NCI-H2227 (cell line): ENCODE data around the gene ANKRD24.
"Not testable (repeated sequence)": the region's sequence is repeated elsewhere in the genome, so short reads cannot be mapped to it uniquely, and the experiment has no call there.

ENCODE experiments used
- DNase-seq: peaks from one replicate; lab custom pipeline; 2025; ENCODE audit not compliant: unreplicated experiment; lab: John Stamatoyannopoulos, UW

Gene ANKRD24

DNA sequence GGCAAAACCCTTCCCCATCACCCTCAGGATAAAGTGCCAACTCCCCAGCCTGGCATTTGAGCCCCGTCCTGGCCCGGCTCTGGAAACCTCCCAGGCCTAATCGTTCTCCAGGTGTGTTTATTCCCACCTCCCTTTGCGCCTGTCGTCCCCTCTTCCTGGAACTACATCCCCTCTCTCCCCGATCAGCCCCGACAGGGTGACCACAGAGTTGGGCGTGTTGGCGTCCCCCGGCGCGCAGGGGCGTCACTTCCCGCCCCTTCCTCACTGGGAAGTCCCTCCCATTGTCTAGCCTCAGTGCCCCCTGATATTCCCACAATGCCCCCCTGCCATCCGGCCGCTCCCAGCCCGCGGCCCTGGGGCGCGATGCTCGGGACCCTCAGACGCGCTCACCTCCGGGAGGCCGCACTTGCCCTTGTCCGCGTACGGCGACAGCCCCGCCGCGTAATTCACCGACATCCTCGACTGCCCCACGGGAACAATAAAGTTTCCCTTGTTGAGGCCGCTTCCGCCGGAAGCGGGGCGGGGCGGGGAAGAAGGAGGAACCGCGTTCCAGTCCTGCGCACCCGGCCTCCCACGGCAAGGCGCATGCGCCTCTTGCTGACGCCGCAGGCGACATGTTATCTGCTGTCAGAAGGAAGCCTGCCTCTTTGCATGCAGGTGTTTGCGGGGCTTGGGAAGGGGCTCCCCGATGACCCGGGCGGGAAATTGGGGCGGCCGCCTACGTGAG, at the start of gene ANKRD24, which contains the start of gene SIRT6:
TSS of gene ANKRD24 (plus strand) at position 606 of the 727 bp plus-strand sequence. CDS start 3,737 bp downstream, outside the sequence.
TSS of gene SIRT6 (minus strand) at position 480 of the 727 bp plus-strand sequence. CDS start at position 456, 24 bp downstream.
- peak; percentile 95 for DNase-seq

DNA sequence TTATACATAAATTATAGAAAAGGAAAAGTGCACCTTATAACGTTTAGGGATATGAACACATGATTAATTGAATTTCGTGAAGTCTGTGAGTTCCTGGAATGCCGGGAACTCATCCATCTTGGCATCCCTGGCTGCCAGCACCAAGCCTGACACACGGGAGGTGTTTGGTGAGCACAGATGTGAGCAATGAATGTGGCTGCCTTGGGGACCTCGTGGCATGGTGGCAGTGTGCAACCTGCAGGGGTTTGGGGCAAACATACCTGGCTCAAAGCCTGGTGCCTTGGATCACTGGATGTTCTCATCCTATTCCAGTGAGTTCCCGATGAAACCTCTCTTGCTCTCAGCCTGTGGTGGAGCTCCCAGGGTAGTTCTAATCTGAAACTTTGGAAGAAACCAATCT, 48.1 kb upstream of the ANKRD24 start:
- DNase-seq, result no peak

DNA sequence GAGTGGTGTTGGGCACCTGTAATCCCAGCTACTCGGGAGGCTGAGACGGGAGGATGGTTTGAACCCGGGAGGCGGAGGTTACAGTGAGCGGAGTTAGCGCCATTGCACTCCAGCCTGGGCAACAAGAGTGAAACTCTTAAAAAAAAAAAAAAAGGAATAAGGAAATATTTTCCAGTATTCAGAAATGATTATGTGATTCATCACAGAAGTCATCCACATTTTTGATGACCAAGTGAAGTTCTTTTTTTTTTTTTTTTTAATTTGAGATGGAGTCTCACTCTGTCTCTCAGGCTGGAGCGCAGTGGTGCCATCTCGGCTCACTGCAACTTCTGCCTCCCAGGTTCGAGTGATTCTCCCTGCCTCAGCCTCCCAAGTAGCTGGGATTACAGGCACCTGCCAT, 47.1 kb upstream of the ANKRD24 start:
- not testable (repeated sequence) for DNase-seq

DNA sequence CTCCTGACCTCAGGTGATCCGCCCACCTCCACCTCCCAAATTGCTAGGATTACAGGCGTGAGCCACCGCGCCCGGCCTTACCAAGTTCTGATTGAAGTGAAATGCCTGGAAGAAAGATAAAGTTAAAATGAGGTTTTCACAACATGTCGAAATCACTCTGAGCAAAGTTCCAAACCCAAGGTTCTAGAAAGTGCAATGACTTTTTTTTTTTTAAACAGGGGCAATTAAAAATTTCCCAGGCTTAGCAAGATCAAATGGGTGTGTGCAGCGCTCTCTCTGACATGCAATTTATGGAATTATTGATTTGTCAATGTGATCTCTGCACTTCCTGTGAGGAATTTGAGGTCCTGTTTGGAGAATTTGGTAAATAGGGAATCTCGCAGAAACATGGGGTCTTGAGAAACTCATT, 45.8 kb upstream of the ANKRD24 start:
- DNase-seq, result no peak

DNA sequence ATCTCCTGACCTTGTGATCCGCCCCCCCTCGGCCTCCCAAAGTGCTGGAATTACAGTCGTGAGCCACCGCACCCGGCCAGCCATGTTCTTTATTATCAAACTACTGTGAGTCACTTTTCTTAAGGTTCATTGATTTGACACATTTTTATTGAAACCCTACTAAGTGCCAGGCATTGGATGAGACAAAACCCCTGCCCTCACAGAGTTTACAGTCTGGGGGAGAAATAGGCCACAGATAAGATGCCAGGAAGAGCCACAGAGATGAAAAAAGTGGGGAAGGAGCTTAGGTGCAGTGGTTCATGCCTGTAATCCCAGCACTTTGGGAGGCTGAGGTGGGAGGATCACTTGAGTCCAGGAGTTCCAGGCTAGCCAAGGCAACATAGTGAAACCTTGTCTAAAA, 44.0 kb upstream of the ANKRD24 start:
- DNase-seq, result no peak

DNA sequence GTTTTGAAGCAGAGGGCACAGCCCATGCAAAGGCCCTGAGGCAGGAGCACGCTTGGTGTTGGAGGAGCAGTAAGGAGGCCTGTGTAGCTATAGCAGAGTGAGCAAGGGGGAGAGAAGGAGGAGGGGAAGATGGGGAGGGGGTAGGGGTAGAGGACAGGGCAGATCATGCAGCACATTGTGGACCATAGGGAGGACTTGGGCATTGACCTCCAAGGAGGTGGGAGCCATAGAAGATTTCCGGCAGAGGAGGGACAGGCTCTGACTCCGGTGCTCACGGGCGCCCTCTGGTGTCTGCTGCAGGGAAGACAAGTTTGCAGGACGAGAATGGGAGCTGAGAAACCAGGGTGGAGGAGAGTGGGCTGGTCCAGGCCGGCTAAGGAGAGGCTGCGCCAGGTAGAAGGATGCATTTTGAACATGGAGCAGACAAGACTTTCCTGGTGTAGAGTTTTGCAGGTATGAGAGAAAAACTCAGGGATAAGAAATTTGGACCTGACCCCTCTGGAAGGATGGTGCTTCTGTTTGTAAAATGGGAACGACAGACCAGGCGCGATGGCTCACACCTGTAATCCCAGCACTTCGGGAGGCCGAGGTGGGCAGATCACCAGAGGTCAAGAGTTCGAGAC, 42.8 kb upstream of the ANKRD24 start:
- DNase-seq, result peak; percentile 36

DNA sequence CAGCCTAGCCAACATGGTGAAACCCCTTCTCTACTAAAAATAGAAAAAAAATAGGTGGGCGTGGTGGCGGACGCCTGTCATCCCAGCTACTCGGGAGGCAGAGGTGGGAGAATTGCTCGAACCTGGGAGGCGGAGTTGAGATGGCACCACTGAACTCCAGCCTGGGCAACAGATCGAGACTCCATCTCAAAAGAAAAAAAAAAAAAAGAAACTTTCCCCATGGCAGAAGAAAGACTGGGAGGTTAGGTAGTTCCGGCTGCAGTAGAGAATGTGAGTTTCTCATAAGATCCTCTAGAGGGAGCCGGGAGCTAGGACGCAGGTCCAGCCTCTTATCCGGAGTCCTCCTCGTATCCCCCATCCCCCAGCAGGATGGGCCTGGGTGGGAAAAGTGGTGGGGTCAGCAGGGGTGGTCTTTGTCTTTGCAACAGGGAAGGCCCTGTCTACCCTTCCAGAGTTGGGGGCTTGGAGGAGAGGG, 42.2 kb upstream of the ANKRD24 start:
- DNase-seq, result peak; percentile 58

DNA sequence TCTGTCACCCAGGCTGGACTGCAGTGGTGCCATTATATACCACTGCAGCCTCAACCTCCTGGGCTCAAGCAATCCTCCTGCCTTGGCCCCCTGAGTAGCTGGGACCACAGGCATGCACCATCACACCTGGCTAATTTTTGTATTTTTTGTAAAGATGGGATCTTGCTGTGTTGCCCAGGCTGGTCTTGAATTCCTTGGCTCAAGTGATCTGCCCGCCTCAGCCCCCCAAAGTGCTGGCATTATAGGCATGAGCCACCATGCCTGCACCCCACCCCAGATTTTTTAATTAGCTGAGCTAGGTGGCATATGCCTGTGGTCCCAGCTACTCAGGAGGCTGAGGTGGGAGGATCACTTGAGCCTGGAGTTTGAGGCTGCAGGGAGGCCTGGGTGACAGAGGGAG, 39.6 kb upstream of the ANKRD24 start:
- not testable (repeated sequence) for DNase-seq

DNA sequence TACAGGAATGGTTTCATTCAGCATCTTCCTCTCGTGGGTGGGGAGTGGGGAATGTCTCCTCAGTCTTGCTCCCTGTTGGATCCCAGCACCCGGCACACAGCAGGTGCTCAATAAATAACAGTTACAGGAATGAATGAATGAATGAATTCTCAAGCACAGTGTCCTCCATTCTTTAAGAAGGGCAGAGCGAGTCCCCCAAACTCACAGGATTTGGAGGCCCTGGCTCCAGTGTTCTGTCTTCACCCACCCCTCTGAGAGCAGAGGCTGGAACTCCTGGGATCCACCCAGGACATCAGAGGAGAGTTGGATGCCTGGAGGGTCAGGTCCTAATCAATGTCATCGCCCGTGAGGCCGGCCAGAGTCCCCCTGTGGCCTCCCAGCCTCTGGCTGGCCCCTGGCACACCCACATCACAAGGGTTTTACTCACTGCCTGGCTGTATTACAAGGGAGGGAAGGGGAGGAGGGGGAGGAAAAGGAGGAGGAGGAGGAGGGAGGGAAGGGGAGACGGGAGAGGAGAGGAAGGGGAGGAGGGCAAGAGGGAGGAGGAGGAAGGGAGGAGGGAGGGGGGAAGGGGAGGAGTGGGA, 37.7 kb upstream of the ANKRD24 start:
- no peak for DNase-seq

DNA sequence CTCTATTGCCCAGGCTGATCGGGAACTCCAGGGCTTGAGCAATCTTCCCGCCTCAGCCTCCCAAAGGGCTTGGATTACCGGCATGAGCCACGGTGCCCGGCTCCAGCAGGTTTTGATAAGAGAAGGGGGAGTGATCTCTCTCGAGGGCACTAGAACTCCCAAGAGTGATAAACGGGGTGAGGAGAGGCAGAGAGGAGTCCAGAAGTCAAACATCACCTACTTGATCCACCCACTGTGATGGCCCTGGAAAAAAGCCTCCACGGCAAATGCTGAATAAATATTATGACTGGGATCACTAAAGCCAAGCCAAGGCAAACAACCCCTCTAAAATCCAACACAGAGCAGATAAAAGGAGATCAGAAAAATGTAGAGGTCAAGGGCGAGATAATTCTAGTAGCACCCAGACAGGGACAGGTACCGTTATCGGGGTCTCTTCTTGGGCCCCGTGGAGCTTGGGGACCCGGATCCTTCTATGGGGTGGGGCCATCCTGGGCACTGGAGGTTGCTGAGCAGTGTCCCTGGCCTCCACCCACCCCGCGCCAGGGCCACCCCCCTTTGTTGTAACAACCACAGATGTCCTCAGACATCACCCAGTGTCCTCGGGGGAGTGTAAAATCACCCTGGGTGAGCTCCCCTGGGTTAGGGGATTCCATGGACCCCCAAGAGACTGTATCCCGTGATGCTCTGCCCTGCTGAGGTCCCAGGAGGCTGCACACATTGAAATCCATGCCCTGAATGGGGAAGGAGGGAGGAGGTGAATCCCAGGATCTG, 32.8 kb upstream of the ANKRD24 start:
- no peak for DNase-seq

DNA sequence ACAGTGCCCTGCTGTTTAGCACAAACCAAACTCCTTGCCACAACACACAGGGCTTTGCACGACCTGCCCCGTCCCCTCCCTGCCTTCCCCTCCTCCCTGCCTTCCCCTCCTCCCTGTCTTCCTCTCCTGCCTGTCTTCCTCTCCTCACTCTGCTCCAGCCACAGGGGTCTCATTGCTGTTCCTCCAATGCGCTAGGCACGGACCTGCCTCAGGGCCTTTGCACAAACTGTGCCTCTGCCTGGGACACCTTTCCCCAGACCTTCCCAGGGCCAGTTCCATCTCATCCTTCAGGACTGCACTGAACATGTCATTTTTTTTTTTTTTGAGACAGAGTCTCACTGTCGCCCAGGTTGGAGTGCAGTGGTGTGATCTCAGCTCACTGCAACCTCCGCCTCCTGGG, 30.9 kb upstream of the ANKRD24 start:
- no peak for DNase-seq

DNA sequence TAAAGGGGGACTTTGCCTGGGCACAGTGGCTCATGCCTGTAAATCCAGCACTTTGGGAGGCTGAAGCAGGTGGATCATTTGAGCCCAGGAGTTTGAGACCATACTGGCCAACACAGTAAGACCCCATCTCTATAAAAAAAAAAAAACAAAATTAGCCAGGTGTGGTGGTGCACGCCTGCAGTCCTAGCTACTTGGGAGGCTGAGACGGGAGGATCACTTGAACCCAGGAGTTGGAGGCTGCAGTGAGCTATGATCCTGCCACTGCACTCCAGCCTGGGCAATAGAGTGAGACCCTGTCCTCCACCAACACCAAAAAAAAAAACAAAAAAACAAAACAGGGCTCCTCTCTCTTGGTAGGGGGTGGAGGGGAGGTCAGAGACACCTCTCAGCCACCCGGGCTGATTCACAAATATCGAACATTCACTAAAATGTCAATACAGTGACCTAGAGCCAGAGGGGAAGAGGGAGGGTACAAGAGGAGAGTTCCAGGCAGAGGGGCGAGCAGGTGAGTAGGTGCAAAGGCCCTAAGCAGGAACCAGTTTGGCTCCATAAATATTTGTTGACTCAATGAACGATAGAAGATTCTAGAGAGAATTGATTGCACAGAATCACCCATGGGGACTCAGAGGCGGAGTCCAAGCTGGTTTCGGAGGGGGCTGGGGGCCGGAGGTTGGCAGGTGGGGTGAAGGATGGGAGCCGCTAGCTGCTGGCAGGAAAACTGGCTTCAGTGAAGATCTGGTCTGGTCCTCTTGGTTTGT, 30.1 kb upstream of the ANKRD24 start:
- DNase-seq, result no peak

DNA sequence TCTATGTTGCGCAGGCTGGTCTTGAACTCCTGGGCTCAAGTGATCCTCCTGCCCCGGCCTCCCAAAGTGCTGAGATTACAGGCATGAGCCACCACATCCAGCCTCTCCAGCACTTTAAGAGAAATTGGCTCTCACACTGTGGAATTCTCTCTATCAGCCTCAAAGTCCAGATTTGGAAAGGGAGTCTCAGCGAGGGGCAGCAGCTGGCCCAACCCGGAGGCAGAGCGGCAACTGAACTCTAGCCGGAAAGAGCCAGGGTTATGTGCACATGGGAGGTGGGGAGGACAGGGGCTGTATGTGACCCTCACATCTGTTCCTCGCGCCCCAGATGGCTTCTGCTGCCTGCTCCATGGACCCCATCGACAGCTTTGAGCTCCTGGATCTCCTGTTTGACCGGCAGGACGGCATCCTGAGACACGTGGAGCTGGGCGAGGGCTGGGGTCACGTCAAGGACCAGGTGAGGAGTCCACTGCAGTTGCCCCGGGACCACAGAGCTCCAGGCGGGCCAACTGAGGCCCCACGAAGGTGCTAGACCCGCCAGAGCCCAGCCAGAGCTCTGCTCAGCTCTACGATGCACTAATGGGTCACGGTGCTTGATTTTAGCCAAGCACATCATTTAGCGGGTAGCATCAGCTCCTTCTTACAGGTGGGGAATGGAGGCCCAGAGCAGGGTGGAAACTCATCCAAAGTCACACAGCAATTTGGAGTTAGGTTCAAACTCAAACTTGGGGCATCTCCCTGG, 27.7 kb upstream of the ANKRD24 start:
- DNase-seq, result no peak

DNA sequence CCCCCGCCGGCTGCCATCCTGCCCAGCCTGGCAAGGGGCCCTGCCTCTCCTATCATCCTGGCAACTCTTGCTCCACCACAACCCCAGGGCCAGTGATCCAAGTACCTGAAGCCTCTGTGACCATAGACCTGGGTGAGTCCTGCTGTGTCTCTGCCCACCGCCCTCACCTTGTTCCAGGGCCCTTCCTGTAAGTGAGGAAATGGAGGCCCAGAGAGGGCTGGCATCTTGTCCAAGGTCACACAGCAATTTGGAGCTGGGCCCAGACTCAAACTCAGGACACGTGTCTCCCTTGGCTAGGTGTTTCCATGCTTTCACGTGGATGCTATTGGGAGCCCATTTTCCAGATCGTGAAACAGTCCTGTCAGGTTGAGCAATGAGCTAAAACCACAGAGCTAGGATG, 25.3 kb upstream of the ANKRD24 start:
- DNase-seq, result no peak

DNA sequence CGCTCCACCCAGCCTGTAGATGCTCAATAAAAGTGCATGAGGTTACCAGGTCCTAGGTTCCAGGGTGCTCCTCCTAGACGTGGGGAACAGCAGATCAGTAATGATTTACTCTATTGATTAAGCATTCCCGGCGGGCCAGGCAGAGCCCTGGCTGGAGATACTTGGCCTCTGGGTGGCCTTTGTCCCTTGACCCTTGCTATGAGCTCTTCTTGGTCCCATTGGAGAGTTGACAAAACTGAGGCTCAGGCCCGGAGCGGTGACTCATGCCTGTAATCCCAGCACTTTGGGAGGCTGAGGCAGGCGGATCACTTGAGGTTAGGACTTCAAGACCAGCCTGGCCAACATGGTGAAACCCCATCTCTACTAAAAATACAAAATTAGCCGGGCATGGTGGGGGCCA, 24.5 kb upstream of the ANKRD24 start:
- not testable (repeated sequence) for DNase-seq

DNA sequence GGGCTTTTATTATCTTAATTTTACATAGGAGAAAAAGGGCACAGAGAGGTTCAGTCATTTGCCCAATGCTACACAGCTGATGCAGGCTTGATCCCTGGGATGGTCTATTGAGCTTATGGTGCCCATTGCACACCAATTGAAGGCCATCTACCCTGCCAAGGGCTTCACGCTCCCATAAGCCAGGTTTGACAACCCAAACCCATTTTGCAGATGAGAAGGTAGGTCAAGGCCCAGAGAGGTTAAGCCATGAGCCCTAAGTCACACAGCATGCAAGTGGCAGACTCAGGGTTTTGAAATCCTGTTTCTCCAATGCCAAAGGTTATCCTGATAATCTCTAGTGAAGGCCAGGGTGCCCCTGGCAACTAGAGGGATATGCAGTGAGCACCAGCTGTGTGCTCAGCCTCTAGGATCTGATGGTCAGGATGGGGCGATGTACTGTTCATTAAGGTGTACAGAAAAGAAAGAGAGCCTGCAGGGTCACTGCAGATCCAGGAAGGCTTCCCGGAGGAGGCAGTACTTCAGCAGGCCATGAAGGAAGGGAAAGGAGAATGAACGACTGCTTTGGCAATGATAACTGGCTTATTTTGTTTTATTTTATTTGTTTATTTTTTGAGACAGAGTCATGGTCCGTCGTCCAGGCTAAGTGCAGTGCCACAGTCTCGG, 20.9 kb upstream of the ANKRD24 start:
- no peak for DNase-seq

DNA sequence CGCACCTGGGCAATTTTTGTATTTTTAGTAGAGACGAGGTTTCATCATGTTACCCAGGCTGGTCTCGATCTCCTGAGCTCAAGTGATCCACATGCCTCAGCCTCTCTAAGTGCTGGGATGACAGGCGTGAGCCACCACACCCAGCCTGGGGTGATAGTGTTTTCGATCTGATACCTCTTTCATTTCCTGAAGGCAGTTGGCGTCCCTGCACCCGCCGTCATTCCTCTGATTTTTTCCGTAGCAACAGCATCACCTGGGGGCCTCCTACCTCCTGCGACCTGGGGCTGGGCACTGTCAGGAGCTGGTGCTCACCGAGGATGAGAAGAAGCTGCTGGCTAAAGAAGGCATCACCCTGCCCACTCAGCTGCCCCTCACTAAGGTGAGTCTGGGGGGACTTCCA, 18.2 kb upstream of the ANKRD24 start:
- no peak for DNase-seq

DNA sequence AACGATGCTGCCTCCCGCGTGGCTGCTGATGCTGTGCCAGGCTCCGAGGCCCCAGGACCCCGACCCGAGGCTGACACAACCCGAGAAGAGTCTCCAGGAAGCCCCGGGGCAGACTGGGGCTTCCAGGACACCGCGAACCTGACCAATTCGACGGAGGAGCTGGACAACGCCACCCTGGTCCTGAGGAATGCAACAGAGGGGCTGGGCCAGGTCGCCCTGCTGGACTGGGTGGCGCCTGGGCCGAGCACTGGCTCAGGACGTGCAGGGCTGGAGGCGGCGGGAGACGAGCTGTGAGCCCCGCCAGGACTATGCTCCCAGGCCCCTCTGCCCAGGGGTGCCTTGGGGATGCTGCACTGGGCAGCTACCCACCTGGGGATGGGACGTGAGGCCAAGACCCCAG, 10.8 kb upstream of the ANKRD24 start:
- no peak for DNase-seq

DNA sequence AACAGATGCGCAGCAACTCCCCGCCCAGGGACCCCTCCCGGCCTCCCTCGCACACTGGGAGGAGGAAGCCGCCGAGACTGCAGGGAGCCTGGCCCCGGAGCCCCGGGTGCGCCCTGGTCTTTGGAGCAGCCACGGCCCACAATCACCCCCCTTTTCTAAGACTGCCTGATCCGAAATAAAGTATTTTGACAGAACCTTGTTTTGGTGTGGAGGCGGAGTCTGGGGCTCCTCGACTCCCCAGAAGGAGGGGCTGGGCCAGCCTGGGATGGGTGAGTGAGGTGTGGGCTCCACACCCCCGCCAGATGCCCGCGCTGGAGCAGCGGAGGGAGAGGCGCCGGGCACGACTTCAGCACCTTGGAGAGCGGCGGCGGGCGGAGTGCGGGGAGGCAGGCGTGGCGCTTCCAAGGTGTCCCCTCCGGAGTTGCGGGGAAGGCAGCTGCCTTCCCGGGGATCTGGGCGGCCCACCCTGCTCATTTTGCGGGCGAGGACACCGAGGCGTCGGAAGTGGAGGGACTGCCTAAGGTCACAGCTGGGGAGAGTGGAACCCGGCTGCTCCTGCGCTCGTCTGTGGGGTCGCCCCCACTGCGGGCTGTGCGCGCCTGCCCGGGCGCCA, 9.5 kb upstream of the ANKRD24 start:
- peak; percentile 34 for DNase-seq
